Osteocyte (in vitro differentiated cells): ENCODE measurements around the gene NUCB1. TPM values are rescaled to one million over a fixed set of nuclear protein-coding genes. Genes with fewer than 3 reads are reported as not detected.
"Not testable (repeated sequence)": the region's sequence is repeated elsewhere in the genome, so short reads cannot be mapped to it uniquely, and the experiment has no call there.

ENCODE experiments used
- DNase-seq: peaks from one replicate; pipeline ENCODE4 v3.0.0; 2021; ENCODE audit warnings: mixed read lengths; ENCODE audit not compliant: unreplicated experiment; ENCODE audit errors: extremely low spot score
- H3K27ac Mint-ChIP-seq: one replicate; pipeline ENCODE4 v1.8.0; 2021; ENCODE audit warnings: mild to moderate bottlenecking, mixed read lengths; ENCODE audit not compliant: unreplicated experiment
- H3K27me3 Mint-ChIP-seq: one replicate; pipeline ENCODE4 v1.8.0; 2021; ENCODE audit warnings: mixed read lengths; ENCODE audit not compliant: unreplicated experiment
- H3K36me3 Mint-ChIP-seq: one replicate; pipeline ENCODE4 v1.8.0; 2021; ENCODE audit warnings: mixed read lengths; ENCODE audit not compliant: unreplicated experiment
- H3K4me1 Mint-ChIP-seq: one replicate; pipeline ENCODE4 v1.8.0; 2021; ENCODE audit warnings: mixed read lengths; ENCODE audit not compliant: unreplicated experiment
- H3K4me3 Mint-ChIP-seq: one replicate; pipeline ENCODE4 v1.8.0; 2021; ENCODE audit warnings: mild to moderate bottlenecking, moderate library complexity, mixed read lengths; ENCODE audit not compliant: unreplicated experiment
- H3K9me3 Mint-ChIP-seq: one replicate; pipeline ENCODE4 v1.8.0; 2021; ENCODE audit warnings: mixed read lengths; ENCODE audit not compliant: unreplicated experiment
- CTCF ChIP-seq: fragments of 200-600 bp; sonication (generic); IDR thresholded peaks from 2 replicates; pipeline ENCODE4 v1.5.0; 2021; ENCODE audit warnings: antibody characterized with exemption, mild to moderate bottlenecking, moderate library complexity
- total RNA-seq: library from RNA; stranded (reverse); gene quantifications from 2 replicates; pipeline ENCODE4 v1.2.1, GENCODE V29; 2021

Gene NUCB1
- total RNA-seq, 1 donor from 2014 or later, result 260 TPM

GRCh38 chr19:48872182-48872883 lies 27.8 kb upstream of the NUCB1 start, which contains the start of gene PPP1R15A:
Gene PPP1R15A (plus strand): TSS chr19:48872421. CDS start chr19:48873234, 813 bp downstream.
- Mint-ChIP-seq H3K9me3 (no peaks in the 10 kb centered on the region), H3K4me1 (peaks cover 47% of the 10 kb centered on the region), H3K27me3 (no peaks in the 10 kb centered on the region), H3K36me3 (peaks cover 36% of the 10 kb centered on the region), H3K4me3 (peak within 1 kb of the TSS; percentile 97), H3K27ac (peak within 1 kb of the TSS; percentile 100)
- DNase-seq, result peak; percentile 99
- peak; percentile 5 for TF ChIP-seq CTCF

DNA sequence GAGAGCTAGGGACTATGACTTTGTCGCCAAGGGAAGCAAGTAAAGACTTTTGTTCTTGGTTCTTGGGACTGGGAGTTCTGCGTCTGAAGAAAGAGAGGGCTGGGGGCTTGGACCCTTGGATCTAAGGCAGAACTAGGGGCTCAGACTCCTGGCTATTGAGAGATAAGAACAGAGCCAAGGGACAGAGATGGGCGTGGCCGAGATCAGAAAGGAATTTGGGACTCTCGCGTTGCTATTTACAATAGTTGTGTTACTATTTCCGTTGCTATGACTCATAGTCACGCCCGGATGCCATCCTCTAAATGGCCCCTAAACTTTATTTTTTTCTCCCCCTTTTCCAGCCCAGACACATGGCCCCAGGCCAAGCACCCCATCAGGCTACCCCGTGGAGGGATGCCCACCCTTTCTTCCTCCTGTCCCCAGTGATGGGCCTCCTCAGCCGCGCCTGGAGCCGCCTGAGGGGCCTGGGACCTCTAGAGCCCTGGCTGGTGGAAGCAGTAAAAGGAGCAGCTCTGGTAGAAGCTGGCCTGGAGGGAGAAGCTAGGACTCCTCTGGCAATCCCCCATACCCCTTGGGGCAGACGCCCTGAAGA lies 27.1 kb upstream of the NUCB1 start:
- H3K9me3 Mint-ChIP-seq, result no peaks in the 10 kb centered on the region
- H3K4me3 Mint-ChIP-seq, result peak overlapping the region; percentile 97
- peaks cover 38% of the 10 kb centered on the region for H3K36me3 Mint-ChIP-seq
- H3K4me1 Mint-ChIP-seq, result peaks cover 42% of the 10 kb centered on the region
- peak; percentile 89 for DNase-seq
- H3K27me3 Mint-ChIP-seq, result no peaks in the 10 kb centered on the region
- no peak for TF ChIP-seq CTCF
- peak overlapping the region; percentile 100 for H3K27ac Mint-ChIP-seq

DNA sequence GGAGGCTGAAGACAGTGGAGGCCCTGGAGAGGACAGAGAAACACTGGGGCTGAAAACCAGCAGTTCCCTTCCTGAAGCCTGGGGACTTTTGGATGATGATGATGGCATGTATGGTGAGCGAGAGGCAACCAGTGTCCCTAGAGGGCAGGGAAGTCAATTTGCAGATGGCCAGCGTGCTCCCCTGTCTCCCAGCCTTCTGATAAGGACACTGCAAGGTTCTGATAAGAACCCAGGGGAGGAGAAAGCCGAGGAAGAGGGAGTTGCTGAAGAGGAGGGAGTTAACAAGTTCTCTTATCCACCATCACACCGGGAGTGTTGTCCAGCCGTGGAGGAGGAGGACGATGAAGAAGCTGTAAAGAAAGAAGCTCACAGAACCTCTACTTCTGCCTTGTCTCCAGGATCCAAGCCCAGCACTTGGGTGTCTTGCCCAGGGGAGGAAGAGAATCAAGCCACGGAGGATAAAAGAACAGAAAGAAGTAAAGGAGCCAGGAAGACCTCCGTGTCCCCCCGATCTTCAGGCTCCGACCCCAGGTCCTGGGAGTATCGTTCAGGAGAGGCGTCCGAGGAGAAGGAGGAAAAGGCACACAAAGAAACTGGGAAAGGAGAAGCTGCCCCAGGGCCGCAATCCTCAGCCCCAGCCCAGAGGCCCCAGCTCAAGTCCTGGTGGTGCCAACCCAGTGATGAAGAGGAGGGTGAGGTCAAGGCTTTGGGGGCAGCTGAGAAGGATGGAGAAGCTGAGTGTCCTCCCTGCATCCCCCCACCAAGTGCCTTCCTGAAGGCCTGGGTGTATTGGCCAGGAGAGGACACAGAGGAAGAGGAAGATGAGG lies 26.4 kb upstream of the NUCB1 start:
- Mint-ChIP-seq H3K4me1 (peaks cover 37% of the 10 kb centered on the region), H3K27ac (peak overlapping the region; percentile 100), H3K4me3 (peak overlapping the region; percentile 97), H3K27me3 (no peaks in the 10 kb centered on the region), H3K36me3 (peaks cover 43% of the 10 kb centered on the region), H3K9me3 (no peaks in the 10 kb centered on the region)
- TF ChIP-seq CTCF, result no peak
- DNase-seq, result no peak

DNA sequence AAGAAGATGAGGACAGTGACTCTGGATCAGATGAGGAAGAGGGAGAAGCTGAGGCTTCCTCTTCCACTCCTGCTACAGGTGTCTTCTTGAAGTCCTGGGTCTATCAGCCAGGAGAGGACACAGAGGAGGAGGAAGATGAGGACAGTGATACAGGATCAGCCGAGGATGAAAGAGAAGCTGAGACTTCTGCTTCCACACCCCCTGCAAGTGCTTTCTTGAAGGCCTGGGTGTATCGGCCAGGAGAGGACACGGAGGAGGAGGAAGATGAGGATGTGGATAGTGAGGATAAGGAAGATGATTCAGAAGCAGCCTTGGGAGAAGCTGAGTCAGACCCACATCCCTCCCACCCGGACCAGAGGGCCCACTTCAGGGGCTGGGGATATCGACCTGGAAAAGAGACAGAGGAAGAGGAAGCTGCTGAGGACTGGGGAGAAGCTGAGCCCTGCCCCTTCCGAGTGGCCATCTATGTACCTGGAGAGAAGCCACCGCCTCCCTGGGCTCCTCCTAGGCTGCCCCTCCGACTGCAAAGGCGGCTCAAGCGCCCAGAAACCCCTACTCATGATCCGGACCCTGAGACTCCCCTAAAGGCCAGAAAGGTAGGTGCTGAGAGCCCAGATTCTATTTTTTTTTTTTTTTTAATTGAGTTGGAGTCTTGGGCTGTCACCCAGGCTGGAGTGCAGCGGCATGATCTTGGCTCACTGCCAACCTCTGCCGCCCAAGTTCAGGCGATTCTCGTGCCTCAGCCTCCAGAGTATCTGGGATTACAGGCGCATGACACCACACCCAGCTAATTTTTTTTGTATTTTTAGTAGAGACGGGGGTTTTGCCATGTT lies 25.6 kb upstream of the NUCB1 start:
- DNase-seq, result no peak
- Mint-ChIP-seq H3K27ac (peak overlapping the region; percentile 100), H3K9me3 (no peaks in the 10 kb centered on the region), H3K4me1 (peaks cover 34% of the 10 kb centered on the region), H3K4me3 (peak overlapping the region; percentile 97), H3K27me3 (no peaks in the 10 kb centered on the region), H3K36me3 (peaks cover 44% of the 10 kb centered on the region)
- TF ChIP-seq CTCF, result no peak

GRCh38 chr19:48876043-48876981 lies 23.8 kb upstream of the NUCB1 start:
- peak overlapping the region; percentile 97 for H3K4me3 Mint-ChIP-seq
- peaks cover 44% of the 10 kb centered on the region for H3K36me3 Mint-ChIP-seq
- H3K27me3 Mint-ChIP-seq, DNase-seq, H3K9me3 Mint-ChIP-seq: not testable (repeated sequence)
- H3K4me1 Mint-ChIP-seq, result peaks cover 34% of the 10 kb centered on the region
- H3K27ac Mint-ChIP-seq, result peak overlapping the region; percentile 100
